MCF 10A (cell line): ENCODE results near the gene GCDH. TPM values are rescaled to one million over a fixed set of nuclear protein-coding genes. Genes with fewer than 3 reads are reported as not detected.
A peak's percentile ranks its signal among the peaks of the same experiment; 100 is the strongest.

ENCODE experiments used
- BruUV-seq: library from RNA; stranded (reverse); fragments of 400-500 nt; replicated peaks from 2 replicates; lab custom pipeline; 2021; lab: Mats Ljungman, UMichigan
- CTCF ChIA-PET: fragments of 300-600 bp; sonication (Branson Sonifier 250); formaldehyde crosslinking; extraction: SDS; loops from one replicate; lab custom pipeline; 2021; ENCODE audit warnings: antibody characterized with exemption, inconsistent platforms; lab: Yijun Ruan, JAX
- POLR2A ChIA-PET: fragments of 300-600, 350-650 bp; sonication (Branson Sonifier 250); formaldehyde crosslinking; extraction: SDS; loops from one replicate; lab custom pipeline; 2020; ENCODE audit warnings: antibody characterized with exemption, inconsistent platforms; lab: Yijun Ruan, JAX
- DNase-seq: peaks from one replicate; pipeline ENCODE4 v3.0.0-alpha.2; 2018; ENCODE audit not compliant: unreplicated experiment
- H3K27ac Mint-ChIP-seq: one replicate; pipeline ENCODE4 v1.8.0; 2022; ENCODE audit warnings: mild to moderate bottlenecking, low read depth, mixed read lengths; ENCODE audit not compliant: unreplicated experiment
- H3K27me3 Mint-ChIP-seq: one replicate; pipeline ENCODE4 v1.8.0; 2022; ENCODE audit warnings: mixed read lengths; ENCODE audit not compliant: insufficient read depth, unreplicated experiment
- H3K36me3 Mint-ChIP-seq: one replicate; pipeline ENCODE4 v1.8.0; 2022; ENCODE audit warnings: mild to moderate bottlenecking, moderate library complexity, mixed read lengths; ENCODE audit not compliant: insufficient read depth, unreplicated experiment
- H3K4me1 Mint-ChIP-seq: one replicate; pipeline ENCODE4 v1.8.0; 2022; ENCODE audit warnings: mixed read lengths; ENCODE audit not compliant: insufficient read depth, unreplicated experiment
- H3K4me3 Mint-ChIP-seq: one replicate; pipeline ENCODE4 v1.8.0; 2022; ENCODE audit warnings: mild to moderate bottlenecking, moderate library complexity, mixed read lengths; ENCODE audit not compliant: unreplicated experiment
- H3K9me3 Mint-ChIP-seq: one replicate; pipeline ENCODE4 v1.8.0; 2022; ENCODE audit warnings: mixed read lengths; ENCODE audit not compliant: unreplicated experiment
- intact Hi-C: fragments of 100-400 bp; cut with micrococcal nuclease; formaldehyde crosslinking; loops from 2 replicates; pipeline ENCODE4 v1.14.1; 2022
- total RNA-seq: library from RNA; stranded (reverse); gene quantifications from 2 replicates; pipeline ENCODE4 v1.2.3, GENCODE V29; 2022
- TF ChIP-seq, protein P1 (sequence below): fragments of 200-600 bp; IDR thresholded peaks from one replicate; pipeline ENCODE4 v1.8.0; 2022; ENCODE audit warnings: antibody characterized with exemption, mild to moderate bottlenecking; ENCODE audit not compliant: unreplicated experiment

Gene GCDH
- total RNA-seq, 1 experiment from 2014 or later, result 38.0 TPM

- CTCF ChIA-PET, result no interaction called here
- no peaks in the 10 kb centered on the region for H3K36me3 Mint-ChIP-seq
- intact Hi-C loops, result no loop called here
- H3K27me3 Mint-ChIP-seq, result no peaks in the 10 kb centered on the region
- POLR2A ChIA-PET, result no interaction called here
- DNase-seq, result peak; percentile 19
- H3K9me3 Mint-ChIP-seq, result peaks cover 2% of the 10 kb centered on the region
- H3K4me1 Mint-ChIP-seq, result no peaks in the 10 kb centered on the region
- no peak overlapping the region for H3K4me3 Mint-ChIP-seq
- no TSS peak for BruUV-seq
- TF ChIP-seq, protein P1, sequence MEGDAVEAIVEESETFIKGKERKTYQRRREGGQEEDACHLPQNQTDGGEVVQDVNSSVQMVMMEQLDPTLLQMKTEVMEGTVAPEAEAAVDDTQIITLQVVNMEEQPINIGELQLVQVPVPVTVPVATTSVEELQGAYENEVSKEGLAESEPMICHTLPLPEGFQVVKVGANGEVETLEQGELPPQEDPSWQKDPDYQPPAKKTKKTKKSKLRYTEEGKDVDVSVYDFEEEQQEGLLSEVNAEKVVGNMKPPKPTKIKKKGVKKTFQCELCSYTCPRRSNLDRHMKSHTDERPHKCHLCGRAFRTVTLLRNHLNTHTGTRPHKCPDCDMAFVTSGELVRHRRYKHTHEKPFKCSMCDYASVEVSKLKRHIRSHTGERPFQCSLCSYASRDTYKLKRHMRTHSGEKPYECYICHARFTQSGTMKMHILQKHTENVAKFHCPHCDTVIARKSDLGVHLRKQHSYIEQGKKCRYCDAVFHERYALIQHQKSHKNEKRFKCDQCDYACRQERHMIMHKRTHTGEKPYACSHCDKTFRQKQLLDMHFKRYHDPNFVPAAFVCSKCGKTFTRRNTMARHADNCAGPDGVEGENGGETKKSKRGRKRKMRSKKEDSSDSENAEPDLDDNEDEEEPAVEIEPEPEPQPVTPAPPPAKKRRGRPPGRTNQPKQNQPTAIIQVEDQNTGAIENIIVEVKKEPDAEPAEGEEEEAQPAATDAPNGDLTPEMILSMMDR, result no peak
- H3K27ac Mint-ChIP-seq, result no peak overlapping the region
Measured at GRCh38 chr19:12867120-12868099, 23.6 kb upstream of the GCDH start.

DNA sequence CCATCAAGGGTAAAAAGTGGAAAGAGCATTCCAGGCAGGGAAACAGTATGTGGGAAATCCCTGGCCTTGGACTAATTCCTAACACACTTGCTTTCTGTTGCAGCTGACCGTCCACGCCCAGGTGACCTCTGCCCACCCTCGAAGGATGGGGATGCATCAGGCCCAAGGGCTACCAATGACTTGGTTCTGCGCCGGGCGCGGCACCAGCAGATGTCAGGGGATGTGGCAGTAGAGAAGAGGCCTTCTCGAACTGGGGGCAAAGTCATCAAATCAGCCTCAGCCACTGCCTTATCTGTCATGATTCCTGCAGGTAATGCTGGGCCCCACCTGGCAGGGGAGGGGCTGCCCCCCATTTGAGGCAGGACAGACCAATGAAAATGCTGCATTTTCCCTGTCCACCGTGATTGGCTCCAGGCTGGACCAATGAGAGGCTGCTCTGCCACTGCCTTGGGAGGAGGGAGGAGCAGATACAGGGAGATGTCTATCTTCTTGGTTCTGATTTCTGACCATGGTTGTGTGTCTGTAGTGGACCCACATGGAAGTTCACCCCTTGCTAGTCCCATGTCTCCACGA is 22.3 kb upstream of the GCDH start:
- H3K27me3 Mint-ChIP-seq, result no peaks in the 10 kb centered on the region
- BruUV-seq, result no TSS peak
- H3K36me3 Mint-ChIP-seq, result no peaks in the 10 kb centered on the region
- H3K9me3 Mint-ChIP-seq, result peaks cover 9% of the 10 kb centered on the region
- CTCF ChIA-PET, result interaction anchor here (0.6 to 0.7 kb wide), 2 partner anchors 68 to 579 kb away, joined by 3 read pairs; no protein-coding TSS in a partner anchor
- POLR2A ChIA-PET, result no interaction called here
- H3K4me1 Mint-ChIP-seq, result no peaks in the 10 kb centered on the region
- TF ChIP-seq, protein P1, result no peak
- H3K27ac Mint-ChIP-seq, result no peak overlapping the region
- peak; percentile 36 for DNase-seq
- intact Hi-C loops, result no loop called here
- no peak overlapping the region for H3K4me3 Mint-ChIP-seq

DNA sequence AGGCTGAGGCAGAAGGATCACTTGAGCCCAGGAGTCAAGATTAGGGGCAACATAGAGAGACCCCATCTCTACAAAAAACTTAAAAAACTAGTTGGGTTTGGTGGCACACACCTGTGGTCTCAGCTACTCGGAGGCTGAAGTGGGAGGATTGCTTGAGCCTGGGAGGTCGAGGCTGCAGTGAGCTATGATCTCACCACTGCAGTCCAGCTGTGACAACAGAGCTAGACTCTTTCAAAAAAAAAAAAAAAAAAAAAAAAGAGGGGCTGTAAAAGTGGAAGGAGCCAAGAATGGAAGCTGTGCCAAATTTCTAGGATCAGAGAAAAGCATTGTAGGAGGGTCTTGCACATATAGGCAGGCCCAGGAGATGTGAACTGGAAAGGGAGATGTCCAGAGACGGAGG is 19.3 kb upstream of the GCDH start:
- Mint-ChIP-seq H3K36me3 (peaks cover 6% of the 10 kb centered on the region), H3K4me3 (no peak overlapping the region), H3K4me1 (no peaks in the 10 kb centered on the region), H3K9me3 (peaks cover 9% of the 10 kb centered on the region), H3K27ac (no peak overlapping the region), H3K27me3 (no peaks in the 10 kb centered on the region)
- BruUV-seq, result no TSS peak
- intact Hi-C loops, result no loop called here
- TF ChIP-seq, protein P1, result no peak
- ChIA-PET CTCF (interaction anchor here (0.6 to 1.3 kb wide), 3 partner anchors 24 to 178 kb away, joined by 3 to 6 read pairs (median 3); no protein-coding TSS in a partner anchor), POLR2A (no interaction called here)
- DNase-seq, result no peak

DNA sequence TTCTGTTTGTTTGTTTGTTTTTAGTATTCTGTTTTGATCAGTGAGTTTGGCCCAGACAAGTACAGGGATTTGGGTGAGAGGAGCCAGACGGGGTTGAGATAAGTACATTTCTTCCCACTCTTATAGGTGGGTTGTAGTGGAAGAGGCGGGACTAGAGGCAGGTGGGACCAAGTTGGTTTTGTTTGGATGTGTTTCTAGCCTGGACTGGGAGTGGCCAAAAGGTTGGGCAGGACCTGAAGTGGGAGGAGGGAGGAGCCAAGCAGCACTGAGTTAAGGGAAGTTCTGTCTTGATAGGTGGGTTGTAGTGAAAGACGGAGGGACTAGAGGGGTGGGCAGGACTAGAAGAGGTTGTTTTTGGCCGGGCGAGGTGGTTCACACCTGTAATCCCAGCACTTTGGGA is 18.7 kb upstream of the GCDH start:
- no peak overlapping the region for H3K4me3 Mint-ChIP-seq
- intact Hi-C loops, result no loop called here
- no peak overlapping the region for H3K27ac Mint-ChIP-seq
- H3K36me3 Mint-ChIP-seq, result peaks cover 10% of the 10 kb centered on the region
- BruUV-seq, result no TSS peak
- TF ChIP-seq, protein P1, result no peak
- ChIA-PET POLR2A (no interaction called here), CTCF (interaction anchor here (0.6 to 1.3 kb wide), 2 partner anchors 24 to 179 kb away, joined by 3 to 6 read pairs; no protein-coding TSS in a partner anchor)
- H3K27me3 Mint-ChIP-seq, result no peaks in the 10 kb centered on the region
- peaks cover 9% of the 10 kb centered on the region for H3K9me3 Mint-ChIP-seq
- no peaks in the 10 kb centered on the region for H3K4me1 Mint-ChIP-seq
- DNase-seq, result no peak
